Tongue (tissue), 2 donors: ENCODE measurements around the gene LTBP3. TPM values are rescaled to one million over a fixed set of nuclear protein-coding genes. Genes with fewer than 3 reads are reported as not detected.

ENCODE experiments used
- DNase-seq: peaks from one replicate; pipeline ENCODE4 v3.0.0-alpha.2; 2015
- total RNA-seq: library from RNA; depleted of rRNA; stranded (reverse); fragments of >200 nt; gene quantifications from one replicate; pipeline ENCODE4 v1.2.3, GENCODE V29; 2014

LTBP3 gene
- 116 TPM for total RNA-seq

GRCh38 chr11:65558002-65558929, at the start of gene LTBP3:
Gene LTBP3 (minus strand): TSS chr11:65558359. CDS start chr11:65557959, 400 bp downstream.
- DNase-seq: peak; percentile 94

- DNase-seq: peak; percentile 98
Observed at GRCh38 chr11:65606876-65607613, 48.9 kb upstream of the LTBP3 start.

GRCh38 chr11:65604258-65604657, 46.1 kb upstream of the LTBP3 start:
- no peak for DNase-seq

GRCh38 chr11:65599955-65600246, 41.7 kb upstream of the LTBP3 start:
- no peak for DNase-seq

GRCh38 chr11:65599216-65599954, 41.2 kb upstream of the LTBP3 start:
- DNase-seq: no peak

GRCh38 chr11:65598258-65598699, 40.1 kb upstream of the LTBP3 start:
- DNase-seq: no peak

- DNase-seq: no peak
Observed at GRCh38 chr11:65596520-65596919, 38.4 kb upstream of the LTBP3 start.

GRCh38 chr11:65595543-65596281, 37.6 kb upstream of the LTBP3 start, which contains the start of gene KCNK7:
Gene KCNK7 (minus strand): TSS chr11:65595800. CDS start chr11:65595772, 28 bp downstream.
- DNase-seq: no peak

GRCh38 chr11:65595131-65595530, 37.0 kb upstream of the LTBP3 start:
- no peak for DNase-seq

- DNase-seq: no peak
Observed at GRCh38 chr11:65593518-65594414, 35.6 kb upstream of the LTBP3 start.

GRCh38 chr11:65592858-65593517, 34.8 kb upstream of the LTBP3 start:
- no peak for DNase-seq

- DNase-seq: no peak
Observed at GRCh38 chr11:65591939-65592857, 34.0 kb upstream of the LTBP3 start.

- peak; percentile 95 for DNase-seq
Observed at GRCh38 chr11:65590240-65590738, 32.1 kb upstream of the LTBP3 start.

- DNase-seq: no peak
Observed at GRCh38 chr11:65589444-65590239, 31.5 kb upstream of the LTBP3 start.

GRCh38 chr11:65588199-65589054, 30.3 kb upstream of the LTBP3 start:
- peak; percentile 59 for DNase-seq

- DNase-seq: peak; percentile 82
Observed at GRCh38 chr11:65586676-65587075, 28.5 kb upstream of the LTBP3 start.

- DNase-seq: no peak
Observed at GRCh38 chr11:65586247-65586630, 28.1 kb upstream of the LTBP3 start.
